ENCODE data around the gene UPF3A.
"Not testable (repeated sequence)": the region's sequence is repeated elsewhere in the genome, so short reads cannot be mapped to it uniquely, and the experiment has no call there.

The UPF3A gene

GRCh38 chr13:114263578-114263977 is 17.8 kb upstream of the UPF3A start:
- no peak for DNase-seq (ENCODE audit: low read depth in 2 of 2)

- not testable (repeated sequence) for DNase-seq (ENCODE audit: low read depth in 2 of 2)
These were observed 17.1 kb upstream of the UPF3A start for GRCh38 chr13:114264313-114264712.

DNA sequence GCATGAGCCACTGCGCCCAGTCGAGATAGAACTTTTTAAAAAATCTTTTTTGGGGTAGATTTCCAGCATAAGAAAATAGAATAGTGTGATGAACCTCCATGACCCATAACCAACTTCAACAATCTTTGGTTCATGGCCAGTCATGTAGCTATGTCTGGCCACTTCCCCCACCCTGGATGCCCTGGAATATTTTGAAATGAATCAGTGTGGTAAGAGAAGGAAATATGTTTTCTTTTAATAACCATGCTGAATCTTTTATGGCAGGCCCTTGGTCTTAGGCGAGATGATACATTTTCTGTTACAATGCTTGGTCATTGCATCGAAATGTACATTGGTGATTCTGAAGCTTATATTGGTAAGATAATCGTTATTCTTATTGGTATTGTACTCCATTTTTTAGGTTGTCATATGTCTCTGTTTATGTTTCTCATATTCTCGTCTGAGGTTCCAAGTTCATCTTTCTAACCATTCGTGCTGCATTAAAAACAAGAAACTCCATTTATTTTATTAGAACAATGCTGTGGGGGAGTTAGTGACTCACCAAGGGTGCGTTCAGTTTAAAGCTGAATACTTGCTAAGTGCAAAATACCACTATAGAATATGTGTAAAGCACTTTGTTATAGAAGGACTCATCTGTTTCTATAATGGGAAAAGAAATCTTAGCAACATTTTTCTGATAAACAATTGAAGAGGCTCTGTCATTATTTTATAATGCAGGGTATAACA is 16.4 kb upstream of the UPF3A start:
- no peak for DNase-seq (ENCODE audit: low read depth in 2 of 2)

DNA sequence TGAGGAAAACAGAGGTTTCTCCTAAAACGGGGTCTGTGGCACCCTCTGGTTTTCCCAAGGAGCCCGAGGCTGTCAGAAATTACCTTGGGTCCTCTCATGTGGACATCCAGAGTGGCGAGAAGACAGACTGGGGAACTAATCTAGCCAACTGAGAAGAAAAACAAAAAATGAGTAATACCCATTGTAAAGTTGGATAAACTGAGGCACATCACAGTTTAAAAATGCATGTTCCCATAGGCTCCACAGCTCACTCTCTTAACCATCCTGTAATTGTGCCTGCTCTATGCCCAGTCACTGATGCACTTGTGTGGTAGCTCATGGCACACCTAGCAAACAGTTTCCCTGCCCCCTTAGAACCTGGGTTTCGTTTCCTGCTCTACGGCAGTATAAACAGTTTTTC is 15.2 kb upstream of the UPF3A start:
- DNase-seq (ENCODE audit: low read depth in 2 of 2) = no peak

GRCh38 chr13:114268344-114269280 is 12.8 kb upstream of the UPF3A start:
- DNase-seq (ENCODE audit: low read depth in 2 of 2) = no peak

DNA sequence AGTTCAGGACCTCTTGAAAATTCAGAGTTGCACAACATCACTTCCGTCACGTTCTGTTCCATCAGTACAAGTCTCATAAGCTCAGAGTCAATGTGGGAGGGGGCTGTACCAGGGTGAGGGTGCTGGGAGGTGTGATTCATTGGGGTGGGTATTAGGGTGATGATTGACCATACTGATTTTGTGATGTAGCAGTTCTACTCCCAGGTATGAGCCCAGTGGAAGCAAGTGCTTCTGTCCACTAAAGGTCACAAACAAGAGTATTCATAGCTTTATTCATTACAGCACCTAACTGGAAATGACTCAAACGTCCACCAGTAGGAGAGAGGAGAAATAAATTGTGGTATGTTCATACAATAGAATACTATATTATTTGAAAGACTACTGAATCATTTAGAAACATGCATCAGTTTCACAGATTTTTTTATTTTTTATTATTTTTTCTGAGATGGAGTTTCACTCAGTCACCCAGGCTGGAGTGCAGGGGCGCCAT is 12.1 kb upstream of the UPF3A start:
- DNase-seq (ENCODE audit: low read depth in 2 of 2) = no peak

GRCh38 chr13:114272977-114273376 is 8.4 kb upstream of the UPF3A start:
- no peak for DNase-seq (ENCODE audit: low read depth in 2 of 2)

- no peak for DNase-seq (ENCODE audit: low read depth in 2 of 2)
These were observed 6.1 kb upstream of the UPF3A start for GRCh38 chr13:114275304-114275703.

- DNase-seq (ENCODE audit: low read depth in 2 of 2) = no peak
These were observed 2.3 kb upstream of the UPF3A start for GRCh38 chr13:114279146-114279545.

GRCh38 chr13:114279758-114280355 is 1.5 kb upstream of the UPF3A start:
- DNase-seq (ENCODE audit: low read depth in 2 of 2) = no peak

DNA sequence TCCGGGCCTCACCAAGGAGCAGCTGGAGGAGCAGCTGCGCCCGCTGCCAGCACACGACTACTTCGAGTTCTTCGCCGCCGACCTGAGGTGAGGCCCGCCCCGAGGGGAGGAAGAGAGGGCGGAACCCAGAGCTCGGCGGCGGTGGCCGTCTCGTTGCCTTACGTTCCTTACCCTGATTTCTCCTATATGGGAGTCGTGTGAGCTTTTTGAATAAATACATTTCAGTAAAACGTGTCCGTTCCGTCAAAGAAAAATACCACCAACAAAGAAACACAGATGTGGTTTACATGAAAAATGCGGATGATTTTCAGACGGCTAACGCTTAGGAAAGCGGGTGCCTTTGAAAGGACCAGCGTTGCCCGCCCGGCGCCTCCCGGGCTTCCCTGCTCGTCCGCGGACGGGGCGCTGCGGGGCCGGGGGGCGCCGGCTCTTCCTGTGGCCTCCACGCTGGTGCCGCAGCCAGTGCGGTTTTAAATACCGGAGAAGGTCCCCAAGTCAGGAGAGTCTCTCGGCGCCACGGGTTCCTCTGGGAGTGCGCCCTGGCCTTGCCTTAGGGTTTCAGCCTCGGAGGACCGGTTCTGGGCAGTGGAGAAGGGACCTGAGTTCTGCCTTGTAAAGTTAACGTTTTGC is 755 bp downstream of the UPF3A start:
- DNase-seq (ENCODE audit: low read depth in 2 of 2) = peak; percentile 55 to 56

DNA sequence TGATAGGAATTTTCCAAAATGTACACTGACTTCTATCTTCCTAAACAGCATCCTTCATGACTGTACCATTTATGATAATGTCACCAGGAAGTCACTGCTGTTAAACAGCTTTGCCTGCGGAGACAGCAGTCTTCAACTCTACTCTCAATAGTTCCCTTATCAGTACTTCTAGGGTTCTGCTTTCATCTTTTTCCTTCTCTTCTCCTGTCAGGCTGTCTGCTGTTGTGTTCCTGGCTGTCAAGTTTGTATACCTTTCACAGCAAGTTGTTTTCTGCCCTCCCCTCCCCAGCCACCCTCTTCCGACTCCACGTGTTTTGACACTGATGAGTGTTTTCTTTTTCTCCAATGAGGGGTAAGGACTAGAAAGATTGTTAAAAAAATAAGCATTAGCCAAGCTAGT is 2.2 kb downstream of the UPF3A start:
- DNase-seq (ENCODE audit: low read depth in 2 of 2) = no peak

DNA sequence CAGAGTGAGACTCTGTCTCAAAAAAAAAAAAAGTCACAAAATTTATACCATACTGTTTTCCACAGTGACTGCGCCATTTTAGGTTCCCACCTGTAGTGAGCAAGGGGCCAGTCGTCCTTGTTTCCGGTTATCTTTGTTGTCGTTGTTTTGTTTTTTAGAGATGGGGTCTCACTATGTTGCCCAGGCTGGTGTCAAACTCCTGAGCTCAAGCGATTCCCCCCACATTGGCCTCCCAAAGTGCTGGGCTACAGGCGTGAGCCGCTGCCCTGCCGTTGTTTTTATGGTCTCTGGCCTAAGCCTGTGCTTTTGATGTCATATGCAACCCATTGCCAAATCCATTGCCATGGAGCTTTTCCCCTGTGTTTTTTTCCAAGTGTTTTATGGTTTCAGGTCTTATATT is 3.3 kb downstream of the UPF3A start:
- DNase-seq (ENCODE audit: low read depth in 2 of 2) = no peak

- DNase-seq (ENCODE audit: low read depth in 2 of 2) = no peak
These were observed 3.9 kb downstream of the UPF3A start for GRCh38 chr13:114285166-114285808.

GRCh38 chr13:114286808-114287207 is 5.4 kb downstream of the UPF3A start:
- no peak for DNase-seq (ENCODE audit: low read depth in 2 of 2)

GRCh38 chr13:114288157-114288591 is 6.8 kb downstream of the UPF3A start:
- DNase-seq (ENCODE audit: low read depth in 2 of 2) = no peak

- no peak for DNase-seq (ENCODE audit: low read depth in 2 of 2)
These were observed 15.0 kb downstream of the UPF3A start for GRCh38 chr13:114296448-114296847.

DNA sequence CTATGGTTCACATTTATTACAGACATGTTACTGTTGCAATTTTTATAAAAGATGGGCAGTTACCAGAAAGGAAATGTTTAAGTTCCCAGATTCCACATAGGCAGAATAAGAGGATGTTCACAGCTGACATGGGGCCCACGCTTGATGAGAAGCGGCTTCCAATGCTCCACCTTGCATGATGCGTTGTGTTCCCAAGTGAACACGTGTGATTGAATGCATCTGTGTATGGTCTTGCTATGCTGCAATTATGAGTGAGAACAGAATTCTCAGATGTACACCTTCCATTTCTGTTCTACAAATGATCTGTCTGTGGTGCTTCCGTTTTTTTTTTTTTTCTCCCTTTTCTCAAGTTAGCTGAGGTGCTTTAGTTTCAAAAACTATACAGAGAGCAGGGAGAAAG is 15.5 kb downstream of the UPF3A start:
- no peak for DNase-seq (ENCODE audit: low read depth in 2 of 2)

DNA sequence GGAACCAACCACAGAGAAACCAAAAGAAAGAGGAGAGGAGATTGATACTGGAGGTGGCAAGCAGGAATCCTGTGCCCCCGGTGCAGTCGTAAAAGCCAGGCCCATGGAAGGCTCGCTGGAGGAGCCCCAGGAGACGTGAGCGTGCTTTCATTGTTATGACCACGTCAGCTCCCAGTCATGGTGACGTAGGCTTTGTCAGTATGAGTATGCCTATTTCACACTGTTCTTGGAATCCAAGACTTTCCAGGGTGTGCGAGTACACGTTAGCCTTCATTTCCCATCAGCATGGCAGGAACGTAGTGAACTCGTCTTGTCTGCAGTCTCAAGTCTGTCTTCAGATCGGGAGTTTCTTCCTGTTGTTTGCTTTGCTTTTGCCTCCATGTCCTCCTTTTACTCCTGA is 17.5 kb downstream of the UPF3A start:
- no peak for DNase-seq (ENCODE audit: low read depth in 2 of 2)

- no peak for DNase-seq (ENCODE audit: low read depth in 2 of 2)
These were observed 18.4 kb downstream of the UPF3A start for GRCh38 chr13:114299604-114300305.

Data from stimulated activated CD4-positive, alpha-beta T cell treated with anti-CD3 and anti-CD28 coated beads, Interleukin-1b, Interleukin-23, amount 100 ng/mL, for 4 hours (primary cell).